ENCODE results near the gene SERPINB6.

DNA sequence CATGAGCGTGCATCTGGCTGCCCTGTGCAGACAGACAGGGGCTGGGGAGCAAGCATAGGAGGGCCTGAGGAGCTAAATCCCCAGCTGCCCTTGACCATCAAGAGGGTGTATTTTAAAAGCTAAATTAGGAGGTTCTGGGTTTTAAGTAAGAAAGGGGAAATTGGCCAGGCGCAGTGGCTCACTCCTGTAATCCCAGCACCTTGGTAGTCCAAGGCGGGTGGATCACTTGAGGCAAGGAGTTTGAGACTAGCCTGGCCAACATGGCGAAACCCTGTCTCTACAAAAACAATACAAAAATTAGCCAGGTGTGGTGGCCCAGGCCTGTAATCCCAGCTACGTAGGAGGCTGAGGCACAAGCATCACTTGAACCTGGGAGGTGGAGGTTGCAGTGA is 27.8 kb downstream of the SERPINB6 start:
- TF ChIP-seq CTCF (IDR thresholded peaks at IDR 0.05) (no peak), CHD2 (IDR thresholded peaks at IDR 0.05; ENCODE audit: low read length, partially characterized antibody) (no peak), TEAD4 (IDR thresholded peaks at IDR 0.05; ENCODE audit: borderline replicate concordance, insufficient read depth) (no peak), EP300 (IDR thresholded peaks at IDR 0.05; ENCODE audit: borderline replicate concordance in 1 of 2, low read depth in 1 of 2, low read length in 1 of 2) (no peak)

Data from SK-N-SH (cell line).